NCI-H1694 (cell line): ENCODE measurements around the gene MYO3B.
A peak's percentile ranks its signal among the peaks of the same experiment; 100 is the strongest.
"Not testable (repeated sequence)": the region's sequence is repeated elsewhere in the genome, so short reads cannot be mapped to it uniquely, and the experiment has no call there.

Experiments
- DNase-seq: peaks from one replicate; lab custom pipeline; 2025; lab: John Stamatoyannopoulos, UW

The MYO3B gene

DNA sequence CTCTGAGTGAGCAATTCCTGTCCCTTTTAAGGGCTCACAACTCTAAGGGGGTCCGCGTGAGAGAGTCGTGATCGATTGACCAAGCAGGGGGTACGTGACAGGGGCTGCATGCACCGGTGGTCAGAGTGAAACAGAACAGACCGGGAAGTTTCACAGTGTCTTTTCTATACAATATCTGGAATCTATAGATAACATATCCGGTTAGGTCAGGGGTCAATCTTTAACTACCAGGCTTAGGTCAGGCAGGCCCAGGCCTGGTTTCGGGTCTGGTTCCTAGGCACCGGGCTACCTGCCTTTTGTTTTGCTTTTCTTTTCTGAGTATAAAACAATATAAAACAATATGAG lies 35.3 kb downstream of the MYO3B start:
- DNase-seq: not testable (repeated sequence)

DNA sequence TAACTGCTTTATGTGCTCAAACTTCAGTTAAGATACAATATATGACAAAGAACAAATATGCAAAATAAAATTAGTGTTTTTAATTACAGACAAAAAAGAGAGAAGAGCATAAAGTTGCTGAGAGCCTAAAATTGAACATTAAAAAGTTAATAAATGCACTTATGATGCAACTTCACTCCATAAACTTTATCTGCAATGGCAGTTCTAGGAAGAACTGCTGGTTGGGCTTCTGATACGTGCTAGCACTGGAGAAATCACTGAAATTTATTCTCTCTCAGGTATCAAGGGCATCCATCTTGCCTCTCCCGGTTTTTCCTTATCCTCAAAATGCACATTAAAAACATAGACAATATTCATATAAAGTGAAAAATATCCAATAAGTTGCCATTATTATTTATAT lies 35.7 kb downstream of the MYO3B start:
- DNase-seq: no peak

DNA sequence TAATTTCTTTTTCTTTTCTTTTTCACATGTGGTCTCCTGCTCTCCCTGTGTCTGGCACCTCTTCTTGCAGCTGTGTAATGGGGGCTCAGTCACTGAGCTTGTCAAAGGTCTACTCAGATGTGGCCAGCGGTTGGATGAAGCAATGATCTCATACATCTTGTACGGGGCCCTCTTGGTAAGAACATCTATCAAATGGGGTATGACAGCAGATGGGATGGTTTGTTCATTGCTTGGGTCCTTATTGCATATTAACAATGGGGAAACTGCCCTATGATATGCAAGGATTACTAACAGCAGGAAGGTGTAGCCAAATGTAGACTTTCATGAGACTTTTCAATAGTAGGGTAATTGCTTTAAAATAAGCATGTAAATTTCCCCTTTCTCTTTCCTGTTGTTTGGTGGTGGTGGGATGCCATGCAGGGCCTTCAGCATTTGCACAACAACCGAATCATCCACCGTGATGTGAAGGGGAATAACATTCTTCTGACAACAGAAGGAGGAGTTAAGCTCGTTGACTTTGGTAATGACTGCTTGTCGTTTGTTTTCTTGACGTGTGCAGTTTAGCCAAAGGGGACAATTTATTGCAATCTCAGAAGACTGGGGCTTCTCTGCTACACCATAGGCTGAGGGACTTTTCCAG lies 36.5 kb downstream of the MYO3B start:
- DNase-seq: peak; percentile 8

DNA sequence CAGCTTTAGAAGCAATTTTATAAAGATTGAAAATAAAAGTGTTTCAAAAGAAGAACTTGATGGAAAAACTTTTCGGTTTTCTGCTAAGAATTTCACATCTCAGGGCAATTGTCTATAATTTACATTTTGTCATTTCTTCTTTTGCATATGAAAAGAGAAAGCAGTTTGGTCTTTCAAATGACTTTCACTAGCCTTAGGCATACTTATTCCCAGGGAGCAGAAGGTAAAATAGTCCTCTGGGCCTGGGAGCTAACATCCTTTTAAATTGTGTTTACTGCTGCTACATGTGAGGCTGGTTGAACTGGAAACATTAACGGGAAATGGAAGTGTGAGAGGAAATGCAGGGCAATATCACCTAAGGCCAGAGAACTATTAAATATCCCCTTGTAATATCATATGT lies 37.1 kb downstream of the MYO3B start:
- DNase-seq: no peak

DNA sequence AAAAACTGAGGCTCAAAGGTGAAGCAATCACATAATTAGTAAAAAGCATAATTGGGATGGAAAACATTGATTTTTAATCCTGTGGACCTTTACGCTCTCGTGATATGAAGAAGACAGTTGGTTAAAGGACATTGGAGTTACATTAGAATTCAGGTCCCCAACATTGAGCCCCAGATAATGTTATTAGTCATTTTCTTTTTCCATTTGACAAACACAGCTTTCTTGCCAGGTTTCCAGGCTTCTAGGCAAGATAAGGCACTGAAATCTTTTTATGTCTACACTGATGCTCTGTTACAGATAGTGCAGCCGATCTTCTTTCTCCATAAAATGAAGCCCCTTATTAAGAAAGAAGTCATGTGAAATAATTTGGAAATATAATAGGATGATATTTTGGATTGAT lies 38.5 kb downstream of the MYO3B start:
- no peak for DNase-seq

DNA sequence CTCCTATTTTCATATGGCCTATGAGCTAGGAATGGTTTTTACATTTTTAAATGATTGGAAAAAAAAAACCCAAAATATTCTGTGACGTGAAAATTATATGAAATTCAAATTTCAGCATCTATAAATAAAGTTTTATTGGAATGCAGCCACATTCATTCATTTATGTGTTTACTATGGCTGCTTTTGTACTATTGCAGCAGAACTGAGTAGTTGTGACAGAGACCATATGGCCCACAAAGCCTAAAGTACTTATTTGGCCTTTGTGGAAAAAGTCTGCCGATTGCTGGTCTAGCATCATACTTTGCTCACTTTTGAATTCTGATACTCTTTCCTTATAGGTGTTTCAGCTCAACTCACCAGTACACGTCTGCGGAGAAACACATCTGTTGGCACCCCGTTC lies 39.0 kb downstream of the MYO3B start:
- peak; percentile 36 for DNase-seq

DNA sequence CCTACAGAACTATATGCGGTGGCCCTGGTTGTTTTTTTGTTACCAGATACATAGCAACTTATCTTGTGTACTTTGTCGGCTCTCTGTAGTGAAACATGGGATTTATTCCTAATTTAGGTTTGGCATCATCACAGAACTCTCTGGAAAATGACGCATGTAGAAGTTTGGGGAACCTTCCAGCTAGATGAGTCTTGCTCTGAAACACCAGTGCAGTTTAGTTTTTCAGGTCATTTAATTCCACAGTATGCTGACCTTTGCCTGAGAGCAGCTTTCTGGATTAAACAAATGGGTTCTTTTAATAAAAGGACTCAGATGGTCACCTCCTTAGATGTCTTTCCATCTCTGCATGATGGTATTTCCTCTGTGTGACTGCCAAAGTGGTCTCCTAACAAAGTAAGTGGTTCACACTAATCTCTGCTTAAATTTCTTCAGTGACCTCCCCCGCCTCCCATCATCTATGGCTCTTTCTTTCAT lies 39.9 kb downstream of the MYO3B start:
- no peak for DNase-seq

DNA sequence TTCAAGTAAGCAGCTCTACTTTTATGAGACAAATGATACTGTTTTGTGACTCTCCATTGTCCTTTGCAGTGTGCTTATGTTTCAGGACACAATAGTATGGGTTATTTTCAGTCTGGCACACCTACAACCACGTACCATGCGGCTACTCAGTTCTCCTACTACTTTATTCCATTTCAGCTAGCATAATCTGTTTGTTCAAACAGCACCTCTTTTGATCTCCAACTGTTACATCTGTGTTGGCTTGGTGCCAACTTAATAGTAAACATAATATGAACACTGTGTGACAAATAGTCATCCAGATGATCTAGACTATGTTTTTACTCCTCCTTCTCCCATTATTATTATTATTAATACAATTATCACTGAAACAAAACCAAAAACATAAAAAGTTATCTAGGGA lies 40.5 kb downstream of the MYO3B start:
- peak; percentile 77 for DNase-seq

DNA sequence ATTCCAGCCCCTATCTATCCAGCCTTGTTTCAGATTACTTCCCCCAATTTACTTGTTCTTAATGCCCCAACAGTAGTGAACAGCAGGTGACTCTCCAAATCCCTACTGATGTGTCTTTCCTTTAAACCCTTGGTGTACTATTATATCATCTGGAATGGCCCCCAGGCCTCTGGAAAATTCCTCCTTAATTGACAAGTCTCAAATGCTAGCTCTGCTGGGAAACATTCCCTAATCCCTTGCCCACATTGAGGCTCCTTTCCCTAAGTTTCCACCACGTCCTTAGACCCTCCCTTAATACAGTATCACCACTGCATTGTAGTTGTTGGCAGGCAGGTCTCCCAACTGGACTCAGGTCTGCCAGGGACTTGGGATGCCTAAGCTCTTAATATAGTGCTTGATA lies 41.0 kb downstream of the MYO3B start:
- peak; percentile 52 for DNase-seq

DNA sequence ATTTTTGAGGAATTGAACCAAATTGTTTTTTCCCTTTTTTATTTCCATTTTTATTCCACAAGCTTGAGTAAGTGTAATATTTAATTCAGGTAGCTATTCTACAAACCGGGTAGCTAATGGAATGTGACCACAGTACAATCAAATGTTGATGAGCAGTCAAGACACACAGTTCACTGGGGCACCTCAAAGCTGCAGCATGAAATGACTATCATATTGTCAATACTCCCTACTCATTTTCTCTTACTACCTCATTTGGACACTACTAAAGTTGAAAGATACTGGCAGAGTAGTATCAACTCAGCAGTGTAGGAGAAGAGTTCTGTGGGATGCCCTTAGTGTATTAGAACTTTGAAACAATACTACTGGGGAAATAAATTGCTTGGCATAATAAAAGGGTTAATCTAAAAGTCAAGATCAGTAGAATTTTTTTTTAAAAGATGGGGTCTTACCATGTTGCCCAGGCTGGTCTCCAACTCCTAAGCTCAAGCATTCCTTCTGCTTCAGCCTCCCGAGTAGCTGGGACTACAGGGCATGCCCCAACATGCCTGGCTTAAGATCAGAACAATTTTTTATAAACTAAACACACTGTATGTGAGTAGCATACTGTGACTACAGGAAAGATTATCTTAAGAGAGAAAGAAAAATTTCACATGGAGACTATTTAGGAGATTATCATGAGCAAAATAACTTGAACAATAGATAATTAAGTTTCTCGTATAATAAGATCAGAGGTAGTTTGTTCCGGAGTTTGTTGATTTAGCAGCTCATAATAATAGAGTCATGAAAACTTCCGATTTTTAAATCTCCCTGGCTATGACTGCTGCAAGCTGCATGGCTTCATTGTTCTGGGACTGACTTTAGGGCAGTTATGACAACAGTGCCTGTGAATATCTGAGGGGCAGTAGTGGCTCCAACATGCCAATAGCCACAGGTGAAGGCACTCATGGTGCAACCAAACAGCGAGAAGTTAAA lies 43.7 kb downstream of the MYO3B start:
- no peak for DNase-seq

DNA sequence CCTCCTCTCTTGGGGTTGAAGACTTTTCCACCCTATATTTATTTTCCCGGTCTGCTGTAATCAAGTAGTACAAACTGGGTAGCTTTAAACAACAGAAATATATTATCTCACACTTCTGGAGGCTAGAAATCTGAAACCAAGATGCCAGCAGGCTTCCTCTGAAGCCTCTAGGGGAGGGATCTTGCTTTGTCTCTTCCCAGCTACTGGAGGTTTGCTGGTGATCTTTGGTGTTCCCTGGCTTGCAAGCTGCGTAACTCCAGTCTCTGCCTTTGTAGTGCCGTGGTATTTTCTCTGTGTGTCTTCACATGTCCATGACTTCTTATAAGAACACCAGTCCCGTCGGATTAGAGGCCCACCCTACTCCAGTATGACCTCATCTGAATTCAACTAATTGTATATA lies 44.4 kb downstream of the MYO3B start:
- no peak for DNase-seq

DNA sequence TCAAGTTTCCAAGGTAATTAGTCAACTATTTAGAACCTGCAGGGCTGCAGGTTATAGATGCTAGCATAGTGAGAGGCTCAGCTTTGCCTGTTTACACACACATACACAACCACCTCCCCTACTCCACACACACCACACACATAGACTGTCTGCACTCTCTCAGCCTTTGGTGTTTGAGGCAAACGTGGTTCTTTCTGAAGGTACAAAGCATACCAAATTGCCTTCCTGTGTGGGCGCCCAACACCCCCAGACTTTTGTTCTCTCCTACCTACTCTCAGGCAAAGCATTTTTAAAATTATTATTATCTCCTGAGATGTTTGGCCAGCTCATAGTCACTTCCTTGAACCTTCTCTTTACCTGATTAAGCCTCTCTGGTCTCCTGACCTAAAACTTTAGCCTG lies 44.9 kb downstream of the MYO3B start:
- no peak for DNase-seq

DNA sequence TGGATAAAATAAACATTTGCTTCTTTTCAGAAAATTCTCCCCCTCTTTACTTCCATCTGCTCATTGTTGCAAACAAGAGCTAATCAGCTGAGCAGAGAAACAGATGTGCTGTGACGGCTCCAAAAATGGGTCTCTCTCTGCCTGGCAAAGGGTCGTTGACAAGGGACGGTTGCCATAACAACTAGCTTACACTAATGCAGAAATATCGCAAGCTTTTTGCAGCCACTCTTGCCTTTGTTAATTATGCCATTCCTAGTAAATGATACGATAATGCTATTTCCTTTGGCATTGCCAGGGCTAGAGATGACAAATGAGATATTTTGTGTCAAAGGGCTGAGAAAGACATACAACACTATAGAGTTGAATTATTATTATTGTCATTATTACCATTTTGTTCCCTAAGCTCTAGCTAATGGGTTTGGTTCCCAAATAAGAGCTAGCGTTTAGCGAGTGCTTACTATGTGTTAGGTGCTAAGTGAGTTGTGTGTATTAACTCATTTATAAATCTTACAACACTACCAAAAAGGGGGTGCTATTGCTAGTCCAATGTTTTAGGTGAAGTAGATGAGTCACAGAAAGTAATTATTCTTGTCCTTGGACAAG lies 46.8 kb downstream of the MYO3B start:
- peak; percentile 99 for DNase-seq

DNA sequence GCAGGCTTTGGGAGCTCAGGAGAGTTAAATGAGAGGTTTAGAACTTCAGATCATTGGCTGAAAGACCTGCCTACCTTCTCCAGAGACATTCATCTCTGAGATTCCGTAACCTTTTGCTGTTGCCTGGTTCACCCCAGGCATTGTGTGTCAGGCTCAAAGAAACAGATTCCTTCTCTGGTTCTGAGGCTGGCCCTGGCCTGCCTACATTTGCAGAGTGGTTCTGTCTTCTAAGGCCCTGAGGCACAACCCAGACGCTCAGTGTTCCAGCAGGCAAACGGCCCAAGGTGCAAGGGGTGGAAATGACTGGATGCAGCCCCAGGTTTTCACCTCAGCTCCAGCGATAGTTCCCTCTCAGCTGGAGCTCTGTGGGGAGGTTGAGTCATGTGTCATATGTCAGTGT lies 48.3 kb downstream of the MYO3B start:
- no peak for DNase-seq

DNA sequence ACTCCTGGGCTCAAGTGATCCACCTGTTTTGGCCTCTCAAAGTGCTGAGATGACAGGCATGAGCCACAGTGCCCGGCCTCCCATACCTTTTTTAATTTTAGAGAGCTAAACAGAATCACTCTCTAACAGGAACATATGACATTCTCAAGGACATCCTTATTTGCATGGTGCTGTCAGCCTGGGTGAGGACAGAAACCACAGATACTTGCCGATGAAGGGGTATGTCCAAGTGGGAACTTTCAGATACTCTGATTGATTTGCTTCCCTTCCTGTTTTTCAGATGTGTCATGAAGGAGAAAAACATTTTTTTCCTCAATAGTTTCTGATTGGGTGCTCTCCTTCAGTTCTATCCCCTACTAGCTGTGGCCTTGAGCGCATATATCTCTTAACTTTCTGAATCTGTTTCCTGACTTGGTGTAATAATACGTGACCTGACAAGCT lies 49.6 kb downstream of the MYO3B start:
- no peak for DNase-seq

DNA sequence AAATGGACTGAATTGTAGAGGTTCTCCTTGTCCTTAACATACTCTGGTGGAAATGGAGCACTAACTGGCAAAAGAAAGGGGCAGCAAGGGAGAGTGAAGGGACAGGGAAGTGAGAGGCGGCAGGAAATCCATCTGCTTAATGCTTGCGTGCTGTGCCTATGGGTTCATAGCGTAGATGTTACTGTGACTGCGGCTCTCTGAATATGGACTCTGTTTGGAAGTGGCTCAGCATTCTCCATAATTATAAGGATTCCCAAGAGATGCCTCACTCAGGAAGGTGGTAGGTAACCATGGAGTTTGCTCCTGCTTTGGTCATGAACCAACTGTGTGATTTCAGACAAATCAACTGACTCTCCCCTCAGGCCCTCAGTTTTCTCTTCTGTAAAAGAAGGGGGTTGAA lies 50.0 kb downstream of the MYO3B start:
- no peak for DNase-seq

DNA sequence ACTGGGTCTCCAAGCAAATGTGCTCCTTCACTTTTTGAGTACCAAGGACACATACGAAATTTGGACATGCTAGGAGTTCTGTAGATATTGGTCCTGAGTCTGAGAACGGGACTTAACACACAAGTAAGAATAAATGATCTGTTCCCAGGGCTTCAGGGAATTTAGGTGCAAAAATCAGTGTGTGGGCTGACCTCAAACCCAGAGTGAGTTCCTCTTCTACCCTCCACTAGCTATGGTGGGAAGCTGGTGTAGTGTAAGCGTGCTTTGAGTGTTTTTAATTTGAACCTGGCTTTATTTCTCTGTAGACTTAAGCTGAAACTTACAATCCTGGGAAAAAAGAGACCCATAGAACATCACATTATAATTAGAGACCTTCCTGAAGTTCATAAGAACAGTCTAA lies 50.5 kb downstream of the MYO3B start:
- no peak for DNase-seq

DNA sequence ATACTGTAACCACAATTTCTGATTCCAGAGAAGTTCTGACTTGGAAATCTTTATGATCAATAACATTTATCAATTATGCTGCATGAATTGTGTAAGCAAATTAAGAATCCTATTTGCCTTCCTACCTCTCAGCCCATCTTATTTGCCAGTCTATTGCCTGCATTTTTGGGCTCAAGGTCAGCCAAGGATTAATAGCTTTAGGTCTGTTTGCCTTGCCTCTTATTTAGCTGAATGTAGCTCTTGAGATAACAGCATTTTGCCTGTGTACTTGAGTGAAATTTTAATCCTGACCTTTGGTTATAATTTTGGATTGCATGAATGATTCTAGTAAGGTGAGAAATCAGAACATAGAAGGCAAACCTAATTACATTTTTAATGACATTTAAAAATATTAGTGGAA lies 51.2 kb downstream of the MYO3B start:
- no peak for DNase-seq

DNA sequence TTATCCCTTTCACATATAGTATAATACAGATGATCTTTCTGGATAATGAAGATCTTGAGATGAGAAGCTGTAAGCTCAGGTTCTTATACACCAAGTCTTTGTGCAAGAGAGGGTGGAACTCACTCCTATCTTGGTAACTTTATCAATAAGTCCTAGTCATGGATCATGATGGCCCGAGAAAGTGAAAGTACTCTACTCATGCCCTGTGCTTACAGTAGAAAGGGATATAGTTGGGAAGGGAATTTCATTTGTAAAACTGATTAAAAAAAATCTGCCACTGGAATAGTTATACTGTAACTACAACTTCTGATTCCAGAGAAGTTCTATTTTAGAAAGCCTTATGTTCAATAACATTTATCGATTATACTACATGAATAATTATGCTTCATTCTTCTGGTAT lies 51.8 kb downstream of the MYO3B start:
- no peak for DNase-seq

DNA sequence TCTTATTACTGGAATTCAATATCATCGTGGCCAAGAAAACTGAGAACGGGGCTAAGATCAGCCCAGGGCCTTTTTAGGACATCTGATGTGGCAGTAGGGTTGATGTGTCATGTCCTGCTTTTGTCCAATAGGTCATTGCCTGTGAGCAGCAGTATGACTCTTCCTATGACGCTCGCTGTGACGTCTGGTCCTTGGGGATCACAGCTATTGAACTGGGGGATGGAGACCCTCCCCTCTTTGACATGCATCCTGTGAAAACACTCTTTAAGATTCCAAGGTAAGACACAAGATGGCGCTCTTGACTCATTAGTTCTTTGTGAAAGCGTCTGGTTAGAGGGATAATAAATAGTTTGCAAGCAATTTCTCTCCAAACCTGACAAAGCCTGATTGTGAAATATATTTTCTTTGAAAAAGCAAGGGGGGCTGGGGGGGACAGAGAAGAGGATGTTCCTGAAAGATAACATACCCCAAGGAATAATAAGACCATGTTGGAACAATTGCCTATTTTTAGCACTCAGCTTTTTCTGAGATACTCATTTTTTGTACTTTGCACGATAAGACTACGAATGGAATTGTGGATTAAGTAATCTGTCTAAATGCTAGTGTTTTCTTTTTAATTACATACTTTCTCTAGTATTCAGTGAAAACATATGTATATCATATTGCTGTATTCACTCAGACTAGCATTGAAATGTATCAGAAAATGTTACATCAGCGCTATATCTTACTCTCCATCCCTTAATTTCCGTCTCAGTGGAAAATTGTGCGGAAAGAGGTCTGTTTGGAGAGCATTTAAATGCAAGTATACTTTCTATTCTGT lies 58.1 kb downstream of the MYO3B start:
- DNase-seq: peak; percentile 84

DNA sequence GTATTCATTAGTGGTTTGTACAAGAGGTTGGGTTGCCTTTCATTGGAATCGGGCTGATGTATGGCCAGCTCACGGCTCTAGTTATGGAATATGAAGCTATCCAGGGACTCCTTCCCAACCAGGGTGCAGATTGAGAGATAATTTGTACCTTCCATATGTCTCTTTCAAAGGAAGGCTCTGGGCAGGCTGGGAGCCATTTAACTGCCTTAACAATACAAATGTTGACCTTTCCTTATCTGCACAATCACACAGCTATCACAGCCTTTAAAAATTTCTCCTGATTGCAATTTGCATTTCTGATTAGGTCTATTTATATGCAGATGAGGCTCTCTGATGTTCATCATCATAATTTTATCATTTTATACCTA lies 58.7 kb downstream of the MYO3B start:
- DNase-seq: no peak

DNA sequence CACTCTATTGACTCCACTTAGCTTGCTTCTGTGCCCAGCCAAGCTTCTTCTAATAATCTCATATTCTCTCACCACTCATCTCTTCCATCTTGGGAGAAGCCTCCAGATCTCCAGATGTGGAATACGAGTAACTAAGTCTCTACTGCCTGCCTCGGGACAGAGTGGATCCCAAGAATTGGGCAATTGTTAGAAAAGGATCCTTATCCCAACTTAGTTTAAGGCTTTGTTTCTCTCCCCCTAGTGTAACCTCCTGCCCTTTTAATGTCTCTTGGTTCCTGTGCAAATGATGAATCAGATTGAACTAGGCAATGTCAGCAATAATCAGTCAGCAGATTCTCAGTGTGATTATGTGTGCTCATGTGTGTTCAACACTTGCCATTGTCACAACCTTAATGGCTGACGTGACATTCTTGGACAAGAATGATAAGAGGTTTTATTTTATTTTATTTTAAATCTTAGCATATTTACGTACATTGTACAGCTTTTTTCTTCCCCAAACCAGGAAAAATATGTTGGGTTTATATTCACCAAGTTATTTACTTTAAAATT lies 59.7 kb downstream of the MYO3B start:
- no peak for DNase-seq
